Osteocyte (in vitro differentiated cells): ENCODE data around the gene UIMC1. TPM values are rescaled to one million over a fixed set of nuclear protein-coding genes. Genes with fewer than 3 reads are reported as not detected.

Experiments
- DNase-seq: peaks from one replicate; pipeline ENCODE4 v3.0.0; 2021; ENCODE audit warnings: mixed read lengths; ENCODE audit not compliant: unreplicated experiment; ENCODE audit errors: extremely low spot score
- H3K27ac Mint-ChIP-seq: one replicate; pipeline ENCODE4 v1.8.0; 2021; ENCODE audit warnings: mild to moderate bottlenecking, mixed read lengths; ENCODE audit not compliant: unreplicated experiment
- H3K27me3 Mint-ChIP-seq: one replicate; pipeline ENCODE4 v1.8.0; 2021; ENCODE audit warnings: mixed read lengths; ENCODE audit not compliant: unreplicated experiment
- H3K36me3 Mint-ChIP-seq: one replicate; pipeline ENCODE4 v1.8.0; 2021; ENCODE audit warnings: mixed read lengths; ENCODE audit not compliant: unreplicated experiment
- H3K4me1 Mint-ChIP-seq: one replicate; pipeline ENCODE4 v1.8.0; 2021; ENCODE audit warnings: mixed read lengths; ENCODE audit not compliant: unreplicated experiment
- H3K4me3 Mint-ChIP-seq: one replicate; pipeline ENCODE4 v1.8.0; 2021; ENCODE audit warnings: mild to moderate bottlenecking, moderate library complexity, mixed read lengths; ENCODE audit not compliant: unreplicated experiment
- H3K9me3 Mint-ChIP-seq: one replicate; pipeline ENCODE4 v1.8.0; 2021; ENCODE audit warnings: mixed read lengths; ENCODE audit not compliant: unreplicated experiment
- total RNA-seq: library from RNA; stranded (reverse); gene quantifications from 2 replicates; pipeline ENCODE4 v1.2.1, GENCODE V29; 2021
- TF ChIP-seq, protein P1 (sequence below): fragments of 200-600 bp; sonication (generic); IDR thresholded peaks from 2 replicates; pipeline ENCODE4 v1.5.0; 2021; ENCODE audit warnings: antibody characterized with exemption, mild to moderate bottlenecking, moderate library complexity

Gene UIMC1
- total RNA-seq, 1 donor from 2014 or later: 32.9 TPM

DNA sequence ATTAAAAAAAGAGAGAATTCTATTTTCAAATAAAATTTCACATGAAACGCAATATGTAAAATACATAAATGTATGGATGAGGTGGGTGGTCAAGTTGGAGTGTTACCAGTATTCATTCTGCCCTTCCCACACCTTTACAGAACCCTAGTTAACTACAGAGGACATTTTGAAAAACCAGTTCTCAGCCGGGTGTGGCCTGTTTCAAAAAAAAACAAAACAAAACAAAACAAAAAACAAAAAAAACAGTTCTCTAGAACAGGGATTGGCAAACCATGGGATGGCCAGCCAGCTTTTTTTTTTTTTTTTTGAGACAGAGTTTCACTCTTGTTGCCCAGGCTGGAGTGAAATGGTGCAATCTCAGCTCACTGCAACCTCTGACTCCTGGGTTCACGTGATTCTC, 79.0 kb downstream of the UIMC1 start:
- no peaks in the 10 kb centered on the region for H3K9me3 Mint-ChIP-seq

DNA sequence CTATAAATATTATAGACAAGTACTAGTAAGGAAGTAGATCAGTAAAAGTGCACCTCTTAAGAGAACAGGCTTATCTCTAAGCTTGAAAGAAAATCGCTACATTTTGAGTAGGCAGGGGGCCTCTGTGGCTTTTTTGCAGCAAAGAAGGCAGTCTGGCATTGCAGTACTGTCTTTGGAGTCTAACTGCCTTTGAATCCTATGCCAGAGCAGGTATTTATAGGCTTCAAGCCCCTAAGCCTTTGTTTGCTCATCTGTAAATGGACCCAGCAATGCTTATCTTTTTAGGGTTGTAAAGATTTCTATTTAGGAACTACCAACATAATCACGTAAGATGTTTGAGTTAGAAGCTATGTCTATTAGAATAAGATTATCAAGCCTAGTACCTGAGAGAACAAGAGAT, 83.8 kb downstream of the UIMC1 start:
- H3K36me3 Mint-ChIP-seq: peaks cover 14% of the 10 kb centered on the region
- DNase-seq: no peak
- no peak overlapping the region for H3K4me3 Mint-ChIP-seq
- TF ChIP-seq, protein P1, sequence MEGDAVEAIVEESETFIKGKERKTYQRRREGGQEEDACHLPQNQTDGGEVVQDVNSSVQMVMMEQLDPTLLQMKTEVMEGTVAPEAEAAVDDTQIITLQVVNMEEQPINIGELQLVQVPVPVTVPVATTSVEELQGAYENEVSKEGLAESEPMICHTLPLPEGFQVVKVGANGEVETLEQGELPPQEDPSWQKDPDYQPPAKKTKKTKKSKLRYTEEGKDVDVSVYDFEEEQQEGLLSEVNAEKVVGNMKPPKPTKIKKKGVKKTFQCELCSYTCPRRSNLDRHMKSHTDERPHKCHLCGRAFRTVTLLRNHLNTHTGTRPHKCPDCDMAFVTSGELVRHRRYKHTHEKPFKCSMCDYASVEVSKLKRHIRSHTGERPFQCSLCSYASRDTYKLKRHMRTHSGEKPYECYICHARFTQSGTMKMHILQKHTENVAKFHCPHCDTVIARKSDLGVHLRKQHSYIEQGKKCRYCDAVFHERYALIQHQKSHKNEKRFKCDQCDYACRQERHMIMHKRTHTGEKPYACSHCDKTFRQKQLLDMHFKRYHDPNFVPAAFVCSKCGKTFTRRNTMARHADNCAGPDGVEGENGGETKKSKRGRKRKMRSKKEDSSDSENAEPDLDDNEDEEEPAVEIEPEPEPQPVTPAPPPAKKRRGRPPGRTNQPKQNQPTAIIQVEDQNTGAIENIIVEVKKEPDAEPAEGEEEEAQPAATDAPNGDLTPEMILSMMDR: no peak
- H3K27ac Mint-ChIP-seq: no peak overlapping the region
- H3K9me3 Mint-ChIP-seq: no peaks in the 10 kb centered on the region
- peaks cover 2% of the 10 kb centered on the region for H3K4me1 Mint-ChIP-seq
- no peaks in the 10 kb centered on the region for H3K27me3 Mint-ChIP-seq

More for the DNA sequence above, 79.0 kb downstream of the UIMC1 start:
- H3K36me3 Mint-ChIP-seq: peaks cover 25% of the 10 kb centered on the region
- H3K4me3 Mint-ChIP-seq: no peak overlapping the region
- DNase-seq: no peak
- no peak overlapping the region for H3K27ac Mint-ChIP-seq
- H3K27me3 Mint-ChIP-seq: no peaks in the 10 kb centered on the region
- TF ChIP-seq, protein P1: no peak
- no peaks in the 10 kb centered on the region for H3K4me1 Mint-ChIP-seq

DNA sequence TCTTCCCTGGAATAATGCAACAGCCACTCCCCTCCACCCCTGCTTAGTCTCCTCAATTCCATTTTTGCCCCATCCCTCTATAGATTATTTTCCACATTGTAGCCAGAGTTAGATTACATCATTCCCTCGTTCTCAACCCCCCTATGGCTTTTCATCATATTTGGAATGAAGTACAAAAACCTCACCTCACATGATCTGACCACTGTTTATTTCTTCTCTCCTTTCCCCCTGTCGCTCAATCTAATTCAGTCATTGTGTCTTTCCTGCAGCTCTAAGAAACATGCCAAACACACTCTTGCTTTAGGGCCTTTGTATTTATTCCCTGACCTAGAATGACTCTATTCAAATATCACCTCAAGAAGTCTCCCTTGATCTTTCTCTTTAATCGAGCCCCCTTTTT, 84.9 kb downstream of the UIMC1 start:
- no peaks in the 10 kb centered on the region for H3K9me3 Mint-ChIP-seq

DNA sequence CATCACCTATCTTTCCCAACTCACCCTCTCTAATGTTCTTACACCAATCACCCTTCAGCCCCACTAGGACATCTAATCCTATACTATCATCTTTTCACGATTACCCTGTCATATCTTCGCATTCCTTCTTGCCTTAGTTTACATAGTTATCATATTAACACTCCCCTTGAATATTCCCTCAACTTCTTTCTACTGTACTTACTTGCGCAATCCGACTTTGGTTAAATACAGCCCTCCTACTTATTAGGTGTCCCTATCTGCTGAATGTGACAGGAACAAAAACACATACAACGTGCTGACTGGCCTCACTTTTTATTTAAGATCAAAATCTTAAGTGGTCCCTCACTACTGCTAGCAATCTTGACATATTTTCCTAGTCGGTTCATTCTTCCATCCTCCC, 88.0 kb downstream of the UIMC1 start:
- no peak overlapping the region for H3K27ac Mint-ChIP-seq
- no peak overlapping the region for H3K4me3 Mint-ChIP-seq
- peaks cover 24% of the 10 kb centered on the region for H3K36me3 Mint-ChIP-seq
- no peaks in the 10 kb centered on the region for H3K27me3 Mint-ChIP-seq
- TF ChIP-seq, protein P1: no peak
- DNase-seq: no peak
- no peaks in the 10 kb centered on the region for H3K9me3 Mint-ChIP-seq
- H3K4me1 Mint-ChIP-seq: peaks cover 2% of the 10 kb centered on the region

More for the DNA sequence above, 84.9 kb downstream of the UIMC1 start:
- TF ChIP-seq, protein P1: no peak
- Mint-ChIP-seq H3K27me3 (no peaks in the 10 kb centered on the region), H3K36me3 (peaks cover 17% of the 10 kb centered on the region), H3K4me3 (no peak overlapping the region), H3K27ac (peak overlapping the region; percentile 13), H3K4me1 (peaks cover 2% of the 10 kb centered on the region)
- DNase-seq: no peak

DNA sequence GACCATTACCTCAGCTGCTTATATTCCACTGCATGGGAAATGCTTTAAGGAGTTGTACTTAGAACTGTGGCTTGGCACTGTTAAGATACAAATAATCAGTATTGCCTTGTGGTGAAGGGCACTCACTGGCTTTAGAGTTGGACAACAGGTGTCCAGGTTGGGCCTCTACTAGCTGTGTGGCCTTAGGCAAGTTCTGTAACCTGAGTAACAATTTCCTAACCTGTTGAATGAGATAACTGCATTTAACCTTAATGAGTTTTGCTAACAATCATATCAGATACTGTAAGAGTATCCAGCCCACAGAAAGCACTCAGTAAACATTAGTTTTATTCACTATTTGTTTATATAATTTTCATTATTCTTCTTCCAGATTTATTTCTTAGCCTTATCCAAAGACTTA, 90.2 kb downstream of the UIMC1 start:
- no peaks in the 10 kb centered on the region for H3K4me1 Mint-ChIP-seq
- no peak for DNase-seq
- no peak overlapping the region for H3K27ac Mint-ChIP-seq
- no peak overlapping the region for H3K4me3 Mint-ChIP-seq
- no peaks in the 10 kb centered on the region for H3K9me3 Mint-ChIP-seq
- TF ChIP-seq, protein P1: no peak
- H3K27me3 Mint-ChIP-seq: no peaks in the 10 kb centered on the region
- H3K36me3 Mint-ChIP-seq: peaks cover 26% of the 10 kb centered on the region
